PC-9 (cell line): ENCODE data around the gene NDUFA7.

Experiments used
- CTCF ChIP-seq: fragments of 200-600 bp; sonication (generic); conservative IDR thresholded peaks from 2 replicates; pipeline ENCODE4 v1.6.1; 2017; ENCODE audit warnings: mixed run types, antibody characterized with exemption, mild to moderate bottlenecking, moderate library complexity
- EZH2 ChIP-seq: fragments of 200-600 bp; sonication (generic); IDR thresholded peaks from 2 replicates; pipeline ENCODE4 v1.8.0; 2017; ENCODE audit warnings: antibody characterized with exemption, low read depth

GRCh38 chr19:8363803-8364771 lies 42.9 kb upstream of the NDUFA7 start, which contains the start of gene ANGPTL4:
- no peak for TF ChIP-seq EZH2
- TF ChIP-seq CTCF: no peak
